Left kidney (tissue), 2 donors: ENCODE measurements around the gene AKAP11. TPM values are rescaled to one million over a fixed set of nuclear protein-coding genes. Genes with fewer than 3 reads are reported as not detected.
A peak's percentile ranks its signal among the peaks of the same experiment; 100 is the strongest.

Experiments
- DNase-seq: peaks from one replicate; pipeline ENCODE4 v3.0.0-alpha.2; 2013
- polyA plus RNA-seq: library from polyadenylated mRNA; unstranded; fragments of 120-200 nt; gene quantifications from one replicate; pipeline ENCODE4 v1.2.1, GENCODE V29; 2013; ENCODE audit not compliant: insufficient read length

The AKAP11 gene
- polyA plus RNA-seq, 1 donor, result 48.3 TPM

DNA sequence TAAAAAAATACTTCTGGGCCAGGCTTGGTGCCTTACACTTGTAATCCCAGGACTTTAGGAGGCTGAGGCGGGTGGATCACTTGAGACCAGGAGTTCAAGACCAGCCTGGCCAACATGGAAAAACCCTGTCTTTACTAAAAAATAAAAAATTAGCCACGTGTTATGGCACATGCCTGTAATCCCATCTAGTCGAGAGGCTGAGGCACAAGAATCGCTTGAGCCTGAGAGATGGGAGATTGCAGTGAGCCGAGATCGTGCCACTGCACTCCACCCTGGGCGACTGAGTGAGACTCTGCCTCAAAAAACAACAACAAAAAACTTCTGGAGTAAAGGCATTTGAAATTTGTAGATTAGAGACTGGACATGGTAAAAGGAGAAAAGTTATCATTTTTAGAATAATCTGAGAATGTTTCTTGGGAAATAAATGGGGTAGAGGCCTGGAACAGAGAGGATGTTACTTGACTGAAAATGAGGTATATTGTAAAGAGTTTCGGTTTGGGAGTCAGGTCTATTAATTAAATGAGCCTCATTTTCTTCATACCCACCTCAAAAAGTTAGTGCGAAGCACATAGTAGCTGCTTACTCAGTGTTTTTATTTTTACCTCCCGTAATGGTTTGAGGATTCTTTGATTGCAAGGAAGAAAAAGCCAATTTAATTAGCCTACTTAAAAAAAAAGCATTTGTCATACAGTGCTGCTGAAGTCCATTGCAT, 2.6 kb downstream of the AKAP11 start:
- no peak for DNase-seq

GRCh38 chr13:42275098-42275471, 3.1 kb downstream of the AKAP11 start:
- DNase-seq, result no peak

GRCh38 chr13:42275506-42275905, 3.6 kb downstream of the AKAP11 start:
- no peak for DNase-seq

GRCh38 chr13:42276683-42277082, 4.7 kb downstream of the AKAP11 start:
- no peak for DNase-seq

GRCh38 chr13:42277618-42278276, 5.8 kb downstream of the AKAP11 start:
- no peak for DNase-seq

GRCh38 chr13:42279080-42279479, 7.1 kb downstream of the AKAP11 start:
- no peak for DNase-seq

GRCh38 chr13:42279986-42280385, 8.0 kb downstream of the AKAP11 start:
- no peak for DNase-seq

GRCh38 chr13:42280537-42280936, 8.6 kb downstream of the AKAP11 start:
- DNase-seq, result no peak

GRCh38 chr13:42283574-42283973, 11.6 kb downstream of the AKAP11 start:
- DNase-seq, result no peak

- no peak for DNase-seq
Observed at GRCh38 chr13:42284068-42284467, 12.1 kb downstream of the AKAP11 start.

- no peak for DNase-seq
Observed at GRCh38 chr13:42298392-42298791, 26.4 kb downstream of the AKAP11 start.

- no peak for DNase-seq
Observed at GRCh38 chr13:42305503-42305902, 33.6 kb downstream of the AKAP11 start.

- DNase-seq, result no peak
Observed at GRCh38 chr13:42307461-42307860, 35.5 kb downstream of the AKAP11 start.

- no peak for DNase-seq
Observed at GRCh38 chr13:42312817-42313431, 41.0 kb downstream of the AKAP11 start.

DNA sequence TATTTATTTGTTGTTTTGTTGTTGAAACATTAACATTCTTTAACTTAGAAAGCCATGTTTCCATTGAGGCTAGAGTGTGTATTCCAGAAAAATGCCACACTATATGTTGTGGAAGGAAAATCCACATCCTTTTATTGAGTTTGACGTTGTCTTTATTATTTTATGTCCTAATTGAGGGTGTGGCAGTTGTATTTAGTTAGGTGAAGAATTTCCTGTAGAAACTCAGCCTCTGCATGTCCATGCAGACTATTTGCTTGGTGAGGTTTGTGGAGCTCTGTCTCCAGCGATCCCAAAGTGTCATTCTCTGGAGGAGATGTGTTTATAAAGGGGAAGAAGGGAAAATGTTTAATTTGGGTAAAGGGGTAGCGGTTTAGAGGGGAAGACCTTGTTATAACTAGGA, 46.6 kb downstream of the AKAP11 start:
- DNase-seq, result no peak

DNA sequence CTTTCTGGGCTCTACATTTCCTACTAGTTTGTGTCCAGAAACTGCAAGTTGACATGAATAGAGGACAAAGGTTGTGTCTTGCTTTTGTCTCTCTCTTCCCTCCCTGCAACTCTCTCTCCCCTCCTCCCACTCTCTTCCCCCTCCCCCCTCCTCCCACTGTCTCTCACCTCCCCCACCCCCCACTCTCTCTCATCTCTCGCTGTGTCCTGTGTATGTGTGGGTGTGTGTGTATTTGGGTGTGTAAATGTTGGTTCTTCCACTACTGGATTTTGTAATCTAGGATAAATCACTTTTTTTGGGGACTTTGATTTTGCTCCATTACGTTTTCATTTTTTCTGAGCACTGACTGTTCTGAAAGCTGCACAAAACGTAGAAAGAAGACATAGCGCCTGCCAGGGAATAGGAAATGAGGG, 48.4 kb downstream of the AKAP11 start:
- DNase-seq, result no peak

GRCh38 chr13:42322806-42323205, 50.9 kb downstream of the AKAP11 start:
- no peak for DNase-seq

DNA sequence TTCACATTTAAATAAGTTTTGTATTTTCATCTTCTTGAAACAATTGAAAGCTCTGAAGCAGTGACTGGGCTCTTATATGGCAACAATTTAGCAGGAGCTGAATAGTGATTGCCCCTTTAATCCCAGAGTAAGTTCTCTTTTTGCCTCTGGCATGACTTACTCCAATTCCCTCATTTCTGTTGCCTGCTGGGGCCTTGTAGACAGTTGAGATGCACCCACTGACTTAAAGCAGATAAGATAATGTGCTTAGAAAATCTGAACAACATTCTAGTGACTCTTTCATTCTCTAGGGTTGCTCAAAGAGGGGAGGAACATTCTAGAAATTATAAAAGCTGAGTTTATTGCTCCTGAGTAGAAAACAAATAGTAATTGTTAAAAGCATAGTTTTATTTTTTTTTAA, 52.8 kb downstream of the AKAP11 start:
- no peak for DNase-seq

DNA sequence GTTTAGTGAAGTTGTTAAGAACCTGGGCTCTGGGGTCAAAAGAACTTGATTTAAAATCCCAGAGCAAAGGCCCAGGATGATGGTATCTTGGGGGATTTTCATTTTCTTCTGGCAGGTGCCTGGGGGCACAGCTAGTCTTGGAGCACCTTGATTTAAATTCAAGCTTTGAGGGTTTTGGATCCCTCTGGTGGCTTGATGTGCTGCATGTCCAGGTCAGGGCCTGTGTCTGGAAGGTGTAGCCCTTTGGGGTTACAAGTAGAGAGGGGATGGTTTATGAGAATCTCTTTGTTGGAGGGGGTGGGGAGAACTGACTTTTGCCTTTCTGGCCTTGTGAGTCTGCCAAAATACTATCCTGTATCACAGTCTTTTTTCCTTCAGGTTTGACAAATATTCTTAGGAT, 55.8 kb downstream of the AKAP11 start:
- DNase-seq, result no peak

DNA sequence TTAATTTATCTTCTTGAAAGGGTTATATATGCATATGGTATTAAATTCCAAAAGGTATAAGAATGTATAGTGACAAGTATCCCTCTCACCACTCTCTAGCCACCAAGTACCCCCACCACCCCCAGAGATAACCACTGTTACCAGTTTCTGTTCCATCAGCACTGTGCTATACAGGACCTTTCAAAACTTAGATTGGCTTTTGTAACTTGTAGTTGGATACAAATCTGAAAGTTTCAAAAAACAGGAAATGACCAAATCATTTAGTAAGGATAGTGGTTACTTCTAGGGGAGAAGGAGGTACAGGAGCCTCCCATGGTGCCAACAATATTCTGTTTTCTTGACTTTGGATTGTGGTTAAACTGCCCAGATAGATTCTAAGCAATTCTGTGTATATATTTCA, 56.7 kb downstream of the AKAP11 start:
- DNase-seq, result no peak

DNA sequence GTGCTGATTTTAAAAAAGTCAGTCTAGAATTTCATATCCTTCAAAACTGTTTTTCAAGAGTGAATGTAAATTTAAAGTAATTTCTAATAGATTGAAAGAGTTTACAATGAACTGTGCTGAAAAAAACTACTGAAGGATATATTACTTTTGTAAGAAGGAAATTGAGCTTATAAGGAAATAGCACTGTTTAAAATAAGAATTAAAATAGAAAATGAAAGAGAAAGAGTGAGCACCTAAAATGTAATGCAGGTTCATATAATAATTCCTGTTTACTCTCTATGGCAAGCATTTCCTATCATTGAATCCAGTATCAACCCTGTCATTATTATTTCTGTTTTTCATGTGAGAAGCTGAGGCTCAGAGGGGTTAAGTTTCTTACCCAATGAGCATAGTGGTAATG, 57.3 kb downstream of the AKAP11 start:
- DNase-seq, result no peak

DNA sequence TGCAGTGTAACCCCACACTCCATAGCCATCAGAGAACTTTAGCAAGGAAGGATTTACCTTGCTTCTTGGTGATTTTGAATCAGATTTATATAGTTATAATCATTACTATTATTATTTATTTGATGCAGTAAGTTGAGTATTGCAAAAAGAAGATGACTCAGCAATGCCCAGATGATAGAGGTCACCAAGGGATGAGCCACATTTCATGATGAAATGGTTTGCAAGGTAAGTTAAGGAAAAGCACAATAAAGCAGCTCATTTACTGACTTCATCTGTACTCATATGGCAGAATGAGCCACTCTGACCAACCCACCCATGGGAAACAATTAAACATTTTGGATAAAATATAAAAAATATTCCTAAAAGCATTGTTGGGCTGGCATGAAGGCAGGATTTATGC, 59.1 kb downstream of the AKAP11 start:
- no peak for DNase-seq

DNA sequence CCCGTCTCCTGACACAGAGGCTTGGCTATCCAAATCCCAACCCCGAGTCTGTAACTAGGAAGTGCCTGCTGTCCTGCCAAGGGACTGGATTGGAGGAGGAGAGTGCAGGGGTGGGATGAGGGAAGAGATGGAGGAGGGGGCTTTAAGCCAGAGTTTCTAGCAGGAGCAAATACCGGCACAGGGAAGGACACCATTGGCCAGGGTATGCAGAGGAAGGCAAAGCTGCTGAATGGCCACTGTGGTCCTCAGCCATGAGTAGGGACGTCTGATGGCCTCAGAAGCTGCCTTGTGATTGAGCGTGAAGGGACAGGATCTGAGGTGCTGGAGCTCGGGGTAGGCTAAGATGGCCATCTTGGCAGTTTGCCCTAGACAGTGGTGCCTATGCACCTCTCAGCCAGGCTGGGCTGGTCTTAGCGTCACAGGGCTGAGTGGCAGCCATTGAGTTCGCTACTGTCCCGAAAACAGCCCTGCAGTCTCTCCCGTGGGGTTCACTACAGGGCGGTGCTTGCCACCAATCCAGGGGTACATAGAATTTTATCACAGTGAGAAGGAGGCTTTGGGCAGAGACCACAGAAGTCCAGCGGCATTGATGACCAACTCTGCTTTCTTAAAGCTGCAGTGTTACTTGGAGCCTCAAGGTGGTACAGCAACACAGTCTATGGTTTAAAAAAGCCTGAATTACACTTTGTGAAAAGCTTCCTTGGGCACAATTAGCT, 61.8 kb downstream of the AKAP11 start:
- peak; percentile 28 for DNase-seq
